Stimulated activated CD4-positive, alpha-beta T cell treated with anti-CD3 and anti-CD28 coated beads, TNF-alpha, amount 100 ng/mL, for 4 hours (primary cell): ENCODE measurements around the gene PLD6.
"Not testable (repeated sequence)": the region's sequence is repeated elsewhere in the genome, so short reads cannot be mapped to it uniquely, and the experiment has no call there.

Source experiments
- DNase-seq, 3 experiments: peaks; one replicate each; pipeline ENCODE4 v3.0.0-alpha.2; 2020; ENCODE audit warnings: low read depth in 3 of 3

Gene PLD6

GRCh38 chr17:17177176-17177575 is 29.0 kb downstream of the PLD6 start:
- DNase-seq: no peak

GRCh38 chr17:17176341-17176740 is 29.8 kb downstream of the PLD6 start:
- DNase-seq: no peak

GRCh38 chr17:17175917-17176316 is 30.2 kb downstream of the PLD6 start:
- DNase-seq: no peak

GRCh38 chr17:17175340-17175739 is 30.8 kb downstream of the PLD6 start:
- no peak for DNase-seq

- DNase-seq: no peak
Observed at GRCh38 chr17:17173921-17174320, 32.2 kb downstream of the PLD6 start.

- DNase-seq: no peak
Observed at GRCh38 chr17:17172990-17173389, 33.1 kb downstream of the PLD6 start.

- DNase-seq: no peak
Observed at GRCh38 chr17:17172001-17172939, 33.9 kb downstream of the PLD6 start.

- DNase-seq: no peak
Observed at GRCh38 chr17:17171186-17171585, 34.9 kb downstream of the PLD6 start.

GRCh38 chr17:17170346-17170985 is 35.7 kb downstream of the PLD6 start:
- DNase-seq: no peak

GRCh38 chr17:17169396-17169795 is 36.7 kb downstream of the PLD6 start:
- DNase-seq: no peak

- no peak for DNase-seq
Observed at GRCh38 chr17:17168401-17168800, 37.7 kb downstream of the PLD6 start.

GRCh38 chr17:17167986-17168385 is 38.1 kb downstream of the PLD6 start:
- no peak for DNase-seq

GRCh38 chr17:17167356-17167755 is 38.8 kb downstream of the PLD6 start:
- no peak for DNase-seq

- no peak for DNase-seq
Observed at GRCh38 chr17:17166446-17166845, 39.7 kb downstream of the PLD6 start.

GRCh38 chr17:17165666-17166308 is 40.3 kb downstream of the PLD6 start:
- no peak for DNase-seq

- no peak for DNase-seq
Observed at GRCh38 chr17:17164676-17165075, 41.5 kb downstream of the PLD6 start.

GRCh38 chr17:17164156-17164555 is 42.0 kb downstream of the PLD6 start:
- DNase-seq: no peak

- DNase-seq: no peak
Observed at GRCh38 chr17:17161759-17162158, 44.4 kb downstream of the PLD6 start.

- DNase-seq: no peak
Observed at GRCh38 chr17:17161121-17161520, 45.0 kb downstream of the PLD6 start.

- no peak for DNase-seq
Observed at GRCh38 chr17:17159571-17159970, 46.6 kb downstream of the PLD6 start.

GRCh38 chr17:17158506-17158905 is 47.6 kb downstream of the PLD6 start:
- DNase-seq: not testable (repeated sequence)

GRCh38 chr17:17157041-17157440 is 49.1 kb downstream of the PLD6 start:
- no peak for DNase-seq

GRCh38 chr17:17156511-17156910 is 49.6 kb downstream of the PLD6 start:
- DNase-seq: no peak
